Measurements from ENCODE around the gene TBL1Y. TPM values are rescaled to one million over a fixed set of nuclear protein-coding genes. Genes with fewer than 3 reads are reported as not detected.
"Not testable (repeated sequence)": the region's sequence is repeated elsewhere in the genome, so short reads cannot be mapped to it uniquely, and the experiment has no call there.

Gene TBL1Y
- not detected in 2 replicates for total RNA-seq

GRCh38 chrY:6910372-6911252 lies at the start of gene TBL1Y:
TSS of gene TBL1Y (plus strand) at chrY:6910697. CDS start at chrY:7025085, 114,388 bp downstream.
- H3K27ac Mint-ChIP-seq = no peak within 1 kb of the TSS
- peaks cover 26% of the 10 kb centered on the region for H3K27me3 Mint-ChIP-seq
- peak within 1 kb of the TSS; percentile 19 for H3K4me3 Mint-ChIP-seq
- H3K36me3 Mint-ChIP-seq (ENCODE audit: low read depth) = no peaks in the 10 kb centered on the region
- intact Hi-C loops (cut with micrococcal nuclease) = no loop called here
- H3K4me1 Mint-ChIP-seq = no peaks in the 10 kb centered on the region
- H3K9me3 Mint-ChIP-seq = no peaks in the 10 kb centered on the region
- DNase-seq = peak; percentile 48

DNA sequence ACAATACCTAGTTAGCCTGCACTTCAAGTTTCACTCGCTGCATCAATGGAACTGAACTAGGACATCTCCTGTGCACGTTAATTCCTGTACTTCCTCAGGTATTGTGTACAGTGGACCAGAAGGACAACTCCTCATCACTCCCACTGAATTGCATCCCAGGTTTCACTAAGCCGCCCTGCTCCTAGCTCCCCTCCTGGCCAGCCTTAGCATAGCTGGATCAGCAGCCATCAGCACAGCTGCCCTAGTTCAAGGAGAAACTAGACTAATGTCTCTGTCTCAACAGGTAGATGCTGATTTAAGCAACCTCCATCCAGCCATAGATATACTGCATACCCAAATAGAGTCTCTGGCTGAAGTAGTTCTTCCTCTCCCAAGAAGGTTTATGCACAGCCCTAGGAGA lies 16.0 kb upstream of the TBL1Y start:
- DNase-seq = no peak
- Mint-ChIP-seq H3K4me3 (no peak overlapping the region), H3K27ac (no peak overlapping the region), H3K4me1 (no peaks in the 10 kb centered on the region), H3K36me3 (ENCODE audit: low read depth) (no peaks in the 10 kb centered on the region), H3K9me3 (no peaks in the 10 kb centered on the region), H3K27me3 (no peaks in the 10 kb centered on the region)
- intact Hi-C loops (cut with micrococcal nuclease) = no loop called here

GRCh38 chrY:6895236-6895635 lies 15.3 kb upstream of the TBL1Y start:
- no peaks in the 10 kb centered on the region for H3K4me1 Mint-ChIP-seq
- H3K4me3 Mint-ChIP-seq = no peak overlapping the region
- H3K36me3 Mint-ChIP-seq (ENCODE audit: low read depth) = no peaks in the 10 kb centered on the region
- intact Hi-C loops (cut with micrococcal nuclease) = no loop called here
- no peaks in the 10 kb centered on the region for H3K9me3 Mint-ChIP-seq
- DNase-seq = no peak
- H3K27me3 Mint-ChIP-seq = no peaks in the 10 kb centered on the region
- no peak overlapping the region for H3K27ac Mint-ChIP-seq

DNA sequence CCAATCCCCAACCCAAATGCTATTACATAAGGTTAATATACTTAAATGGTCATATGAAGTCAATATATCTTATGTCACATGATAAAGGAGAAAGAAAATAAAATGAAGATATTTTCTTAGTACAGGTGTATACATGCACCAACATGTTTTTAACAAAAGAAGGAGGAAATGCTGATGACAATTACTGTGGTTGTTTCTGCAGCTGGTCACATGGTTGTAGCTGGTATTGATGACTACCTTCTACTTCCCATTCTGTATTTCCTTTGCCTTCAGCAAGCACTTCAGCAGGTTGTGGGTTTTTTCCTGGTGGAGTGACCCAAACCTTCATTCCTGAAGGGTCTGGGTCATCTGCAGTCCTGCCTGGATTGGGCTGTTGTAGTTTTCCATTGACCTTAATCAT lies 8.4 kb upstream of the TBL1Y start:
- intact Hi-C loops (cut with micrococcal nuclease); H3K27me3 Mint-ChIP-seq; H3K4me1 Mint-ChIP-seq; H3K27ac Mint-ChIP-seq; H3K9me3 Mint-ChIP-seq; DNase-seq; H3K4me3 Mint-ChIP-seq; H3K36me3 Mint-ChIP-seq (ENCODE audit: low read depth): not testable (repeated sequence)

GRCh38 chrY:6907591-6907990 lies 2.9 kb upstream of the TBL1Y start:
- no peaks in the 10 kb centered on the region for H3K36me3 Mint-ChIP-seq (ENCODE audit: low read depth)
- no peak overlapping the region for H3K27ac Mint-ChIP-seq
- H3K4me3 Mint-ChIP-seq = no peak overlapping the region
- no peaks in the 10 kb centered on the region for H3K4me1 Mint-ChIP-seq
- peaks cover 19% of the 10 kb centered on the region for H3K27me3 Mint-ChIP-seq
- intact Hi-C loops (cut with micrococcal nuclease) = no loop called here
- no peaks in the 10 kb centered on the region for H3K9me3 Mint-ChIP-seq
- no peak for DNase-seq

- H3K27me3 Mint-ChIP-seq = peaks cover 22% of the 10 kb centered on the region
- H3K4me1 Mint-ChIP-seq; H3K36me3 Mint-ChIP-seq (ENCODE audit: low read depth); H3K27ac Mint-ChIP-seq; DNase-seq; H3K9me3 Mint-ChIP-seq; H3K4me3 Mint-ChIP-seq; intact Hi-C loops (cut with micrococcal nuclease): not testable (repeated sequence)
Measured at GRCh38 chrY:6908021-6908420, 2.5 kb upstream of the TBL1Y start.

DNA sequence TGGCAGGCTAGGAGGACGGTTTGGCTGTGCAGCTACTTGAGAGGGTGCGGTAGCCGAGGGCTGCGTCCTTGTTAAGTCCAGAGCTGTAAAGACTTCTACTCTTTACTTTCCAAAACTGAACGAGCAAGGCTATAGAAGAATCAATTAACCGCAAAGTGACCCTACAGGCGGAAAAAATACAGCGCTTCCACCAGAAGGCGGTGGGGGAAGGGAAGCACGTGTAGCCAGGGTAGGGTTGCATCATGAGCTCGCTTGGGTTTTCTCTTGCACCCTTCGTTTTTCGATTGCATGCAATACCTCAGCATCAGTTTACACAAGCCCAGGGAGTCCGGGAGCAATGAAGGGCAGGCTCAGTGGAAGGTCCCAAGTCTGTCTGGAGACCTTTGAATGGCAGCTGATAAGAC lies 1.4 kb upstream of the TBL1Y start:
- H3K27ac Mint-ChIP-seq = no peak overlapping the region
- H3K36me3 Mint-ChIP-seq (ENCODE audit: low read depth) = no peaks in the 10 kb centered on the region
- no peaks in the 10 kb centered on the region for H3K4me1 Mint-ChIP-seq
- H3K27me3 Mint-ChIP-seq = peaks cover 26% of the 10 kb centered on the region
- no peak for DNase-seq
- H3K4me3 Mint-ChIP-seq = no peak overlapping the region
- no peaks in the 10 kb centered on the region for H3K9me3 Mint-ChIP-seq
- intact Hi-C loops (cut with micrococcal nuclease) = no loop called here

DNA sequence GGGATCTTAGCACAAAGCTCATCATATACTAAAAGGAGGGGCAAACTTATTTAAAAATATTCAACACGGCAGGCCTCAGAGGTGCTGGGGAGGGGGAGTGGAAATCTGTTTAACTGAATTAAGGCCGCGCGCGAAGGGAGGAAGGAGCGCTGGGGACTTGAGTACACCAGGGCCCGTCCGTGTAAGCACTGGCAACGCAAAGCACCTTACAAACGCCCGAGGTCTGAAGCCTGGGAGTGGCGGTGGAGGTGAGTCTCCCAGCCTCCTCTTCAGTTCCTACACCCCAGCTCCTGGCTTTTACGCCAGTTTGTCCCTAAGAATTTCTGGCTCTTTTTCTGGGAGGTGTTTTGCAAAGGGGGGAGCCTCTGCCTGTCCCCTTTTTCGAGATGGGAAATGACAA lies 641 bp upstream of the TBL1Y start:
- no peaks in the 10 kb centered on the region for H3K36me3 Mint-ChIP-seq (ENCODE audit: low read depth)
- no peaks in the 10 kb centered on the region for H3K9me3 Mint-ChIP-seq
- DNase-seq = no peak
- no peaks in the 10 kb centered on the region for H3K4me1 Mint-ChIP-seq
- intact Hi-C loops (cut with micrococcal nuclease) = no loop called here
- H3K4me3 Mint-ChIP-seq = peak overlapping the region; percentile 4
- peaks cover 26% of the 10 kb centered on the region for H3K27me3 Mint-ChIP-seq
- no peak overlapping the region for H3K27ac Mint-ChIP-seq

DNA sequence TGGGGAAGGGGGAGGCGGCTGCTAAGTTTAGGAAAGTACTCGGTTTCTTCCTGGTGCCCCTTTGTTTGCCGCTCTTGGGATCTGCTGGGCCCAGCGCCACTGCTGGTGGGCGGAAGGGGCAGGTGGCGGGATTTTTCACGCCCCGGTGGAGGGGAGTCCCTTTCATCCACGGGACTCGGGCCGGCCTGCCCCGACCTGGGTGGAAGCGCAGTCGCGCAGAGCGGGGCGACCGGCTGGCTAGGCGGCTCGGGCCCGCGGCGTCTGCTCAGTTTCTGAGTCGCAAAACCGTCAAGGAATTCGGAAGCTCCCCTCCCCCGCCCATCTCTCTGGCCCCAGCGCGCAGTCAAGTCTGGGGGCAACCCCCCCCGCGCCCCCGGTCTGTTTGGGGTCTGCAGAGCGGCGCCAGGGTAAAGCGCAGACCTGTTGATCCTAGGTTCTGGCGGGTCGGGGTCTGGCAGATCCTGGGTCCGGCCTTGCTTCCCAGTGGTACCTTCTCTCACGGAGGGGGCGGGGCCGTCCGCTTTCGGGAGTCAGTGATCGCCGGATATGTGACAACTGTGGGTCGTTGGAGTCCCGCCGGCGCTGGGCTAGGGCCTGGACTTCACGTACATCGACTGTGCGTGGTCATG lies 870 bp downstream of the TBL1Y start, which contains the start of gene AMELY:
AMELY (minus strand) TSS at position 500 of the 629 bp plus-strand sequence. CDS start 39,144 bp downstream, outside the sequence.
- Mint-ChIP-seq H3K27me3 (peaks cover 26% of the 10 kb centered on the region), H3K36me3 (ENCODE audit: low read depth) (no peaks in the 10 kb centered on the region), H3K4me3 (peak within 1 kb of the TSS; percentile 19), H3K9me3 (no peaks in the 10 kb centered on the region), H3K4me1 (no peaks in the 10 kb centered on the region), H3K27ac (no peak within 1 kb of the TSS)
- intact Hi-C loops (cut with micrococcal nuclease) = no loop called here
- DNase-seq = no peak

- DNase-seq = no peak
- Mint-ChIP-seq H3K4me1 (no peaks in the 10 kb centered on the region), H3K9me3 (no peaks in the 10 kb centered on the region)
Measured at GRCh38 chrY:6913362-6913761, 2.9 kb downstream of the TBL1Y start.

DNA sequence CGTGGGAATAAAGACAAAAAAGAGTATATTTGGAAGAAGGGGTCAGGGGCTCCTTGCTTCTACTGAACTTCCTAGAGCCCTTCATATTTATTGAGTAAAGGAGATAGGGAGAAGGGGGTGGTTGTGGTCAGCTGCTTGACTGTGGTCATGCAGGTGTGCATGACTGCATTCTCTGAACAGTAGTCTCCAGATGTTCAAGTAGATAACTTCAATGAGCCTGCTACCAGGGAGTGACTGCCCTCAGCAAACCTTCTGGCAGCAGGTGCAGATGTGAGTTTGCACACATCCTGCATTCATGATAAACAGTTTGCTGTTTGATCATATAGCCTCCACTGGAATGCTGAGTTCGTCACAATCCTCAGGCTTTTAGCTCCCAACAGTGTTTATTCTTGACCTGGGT lies 10.6 kb downstream of the TBL1Y start:
- no peak for DNase-seq
- Mint-ChIP-seq H3K36me3 (ENCODE audit: low read depth) (no peaks in the 10 kb centered on the region), H3K27ac (no peak overlapping the region), H3K4me3 (no peak overlapping the region), H3K9me3 (no peaks in the 10 kb centered on the region), H3K27me3 (no peaks in the 10 kb centered on the region), H3K4me1 (no peaks in the 10 kb centered on the region)
- intact Hi-C loops (cut with micrococcal nuclease) = no loop called here

More at GRCh38 chrY:6913362-6913761, 2.9 kb downstream of the TBL1Y start:
- H3K27ac Mint-ChIP-seq = no peak overlapping the region
- H3K27me3 Mint-ChIP-seq = peaks cover 25% of the 10 kb centered on the region
- H3K4me3 Mint-ChIP-seq = no peak overlapping the region
- H3K36me3 Mint-ChIP-seq (ENCODE audit: low read depth) = no peaks in the 10 kb centered on the region
- intact Hi-C loops (cut with micrococcal nuclease) = no loop called here

GRCh38 chrY:6928265-6928664 lies 17.8 kb downstream of the TBL1Y start:
- Mint-ChIP-seq H3K27ac (no peak overlapping the region), H3K36me3 (ENCODE audit: low read depth) (no peaks in the 10 kb centered on the region), H3K27me3 (no peaks in the 10 kb centered on the region), H3K4me3 (no peak overlapping the region), H3K9me3 (no peaks in the 10 kb centered on the region), H3K4me1 (no peaks in the 10 kb centered on the region)
- DNase-seq = no peak
- intact Hi-C loops (cut with micrococcal nuclease) = no loop called here

DNA sequence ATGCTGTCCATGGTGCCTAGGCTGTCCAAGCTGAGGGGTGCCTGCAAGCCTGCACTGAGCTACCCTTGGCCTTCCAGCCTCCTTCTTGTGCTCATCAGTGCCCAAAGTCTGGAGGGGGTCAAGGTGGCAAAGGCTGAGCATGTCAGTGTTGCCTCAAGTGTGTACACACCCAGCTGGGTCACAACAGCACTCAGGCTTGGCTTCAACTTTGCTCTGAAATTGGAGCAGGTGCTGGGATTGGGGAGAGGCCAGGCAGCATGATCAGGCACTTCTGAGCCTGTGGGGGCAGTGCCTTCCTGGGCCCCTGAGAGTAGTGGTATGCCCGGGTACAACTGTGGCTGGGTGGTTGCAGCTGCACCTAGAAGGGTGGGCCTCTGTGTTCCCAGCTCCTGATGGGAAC lies 18.7 kb downstream of the TBL1Y start:
- Mint-ChIP-seq H3K27ac (no peak overlapping the region), H3K4me1 (no peaks in the 10 kb centered on the region), H3K9me3 (no peaks in the 10 kb centered on the region), H3K27me3 (no peaks in the 10 kb centered on the region), H3K4me3 (no peak overlapping the region), H3K36me3 (ENCODE audit: low read depth) (no peaks in the 10 kb centered on the region)
- DNase-seq = no peak
- intact Hi-C loops (cut with micrococcal nuclease) = no loop called here

- intact Hi-C loops (cut with micrococcal nuclease) = no loop called here
- H3K9me3 Mint-ChIP-seq = no peaks in the 10 kb centered on the region
- no peak overlapping the region for H3K4me3 Mint-ChIP-seq
- no peaks in the 10 kb centered on the region for H3K36me3 Mint-ChIP-seq (ENCODE audit: low read depth)
- H3K4me1 Mint-ChIP-seq = no peaks in the 10 kb centered on the region
- H3K27ac Mint-ChIP-seq = no peak overlapping the region
- H3K27me3 Mint-ChIP-seq = no peaks in the 10 kb centered on the region
- DNase-seq = no peak
Measured at GRCh38 chrY:6931779-6932396, 21.4 kb downstream of the TBL1Y start.

All from activated CD4-positive, alpha-beta T cell treated with anti-CD3 and anti-CD28 coated beads, Interleukin-2, amount 10 ng/mL, durations not matched to agents 24 days and 14 days (primary cell).